Measurements from ENCODE around the gene MIF4GD.

The MIF4GD gene

DNA sequence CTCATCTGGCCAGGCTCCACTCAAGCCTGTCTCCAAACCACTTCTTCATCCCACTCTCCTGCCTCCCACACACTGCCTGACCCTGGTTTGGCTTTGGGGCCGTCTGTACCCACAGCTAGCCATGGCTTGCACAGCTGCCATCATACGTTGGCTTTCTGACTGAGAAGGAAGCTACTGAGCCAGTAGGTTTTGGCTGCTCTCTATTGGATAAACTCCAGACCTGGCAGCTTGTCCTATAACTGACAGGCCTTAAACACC is 3.9 kb downstream of the MIF4GD start:
- Histone ChIP-seq H3K4me3 (ENCODE audit: low read length) (no peak overlapping the region), H2AFZ (ENCODE audit: low read length) (no peak overlapping the region), H3K27me3 (replicated peaks; ENCODE audit: insufficient read depth, low read length) (no peaks in the 10 kb centered on the region), H3K9me3 (replicated peaks; ENCODE audit: insufficient read depth, low read length) (no peaks in the 10 kb centered on the region), H4K20me1 (ENCODE audit: insufficient read depth, low read length) (no peaks in the 10 kb centered on the region), H3K36me3 (replicated peaks; ENCODE audit: insufficient read depth, low read length) (no peaks in the 10 kb centered on the region), H3K9ac (ENCODE audit: low read length) (no peak overlapping the region), H3K79me2 (ENCODE audit: low read length) (peaks cover 21% of the 10 kb centered on the region), H3K4me1 (ENCODE audit: low read length) (peaks cover 14% of the 10 kb centered on the region), H3K27ac (ENCODE audit: low read length) (no peak overlapping the region), H3K9me2 (replicated peaks; ENCODE audit: insufficient read depth, low read length) (no peaks in the 10 kb centered on the region), H3K4me2 (ENCODE audit: low read depth, low read length) (no peak overlapping the region), H3F3A (ENCODE audit: insufficient read depth, low read length) (peaks cover 20% of the 10 kb centered on the region; the same call in 1 of the 2 replicates)
- no peak for DNase-seq
- TF ChIP-seq EZH2phosphoT487 (IDR thresholded peaks at IDR 0.05; ENCODE audit: low read length) (no peak), EZH2 (optimal IDR thresholded peaks at IDR 0.05; ENCODE audit: low read depth, low read length) (no peak)
- TF ChIP-seq, protein P1, sequence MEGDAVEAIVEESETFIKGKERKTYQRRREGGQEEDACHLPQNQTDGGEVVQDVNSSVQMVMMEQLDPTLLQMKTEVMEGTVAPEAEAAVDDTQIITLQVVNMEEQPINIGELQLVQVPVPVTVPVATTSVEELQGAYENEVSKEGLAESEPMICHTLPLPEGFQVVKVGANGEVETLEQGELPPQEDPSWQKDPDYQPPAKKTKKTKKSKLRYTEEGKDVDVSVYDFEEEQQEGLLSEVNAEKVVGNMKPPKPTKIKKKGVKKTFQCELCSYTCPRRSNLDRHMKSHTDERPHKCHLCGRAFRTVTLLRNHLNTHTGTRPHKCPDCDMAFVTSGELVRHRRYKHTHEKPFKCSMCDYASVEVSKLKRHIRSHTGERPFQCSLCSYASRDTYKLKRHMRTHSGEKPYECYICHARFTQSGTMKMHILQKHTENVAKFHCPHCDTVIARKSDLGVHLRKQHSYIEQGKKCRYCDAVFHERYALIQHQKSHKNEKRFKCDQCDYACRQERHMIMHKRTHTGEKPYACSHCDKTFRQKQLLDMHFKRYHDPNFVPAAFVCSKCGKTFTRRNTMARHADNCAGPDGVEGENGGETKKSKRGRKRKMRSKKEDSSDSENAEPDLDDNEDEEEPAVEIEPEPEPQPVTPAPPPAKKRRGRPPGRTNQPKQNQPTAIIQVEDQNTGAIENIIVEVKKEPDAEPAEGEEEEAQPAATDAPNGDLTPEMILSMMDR (IDR thresholded peaks at IDR 0.05; ENCODE audit: low read length), result no peak

DNA sequence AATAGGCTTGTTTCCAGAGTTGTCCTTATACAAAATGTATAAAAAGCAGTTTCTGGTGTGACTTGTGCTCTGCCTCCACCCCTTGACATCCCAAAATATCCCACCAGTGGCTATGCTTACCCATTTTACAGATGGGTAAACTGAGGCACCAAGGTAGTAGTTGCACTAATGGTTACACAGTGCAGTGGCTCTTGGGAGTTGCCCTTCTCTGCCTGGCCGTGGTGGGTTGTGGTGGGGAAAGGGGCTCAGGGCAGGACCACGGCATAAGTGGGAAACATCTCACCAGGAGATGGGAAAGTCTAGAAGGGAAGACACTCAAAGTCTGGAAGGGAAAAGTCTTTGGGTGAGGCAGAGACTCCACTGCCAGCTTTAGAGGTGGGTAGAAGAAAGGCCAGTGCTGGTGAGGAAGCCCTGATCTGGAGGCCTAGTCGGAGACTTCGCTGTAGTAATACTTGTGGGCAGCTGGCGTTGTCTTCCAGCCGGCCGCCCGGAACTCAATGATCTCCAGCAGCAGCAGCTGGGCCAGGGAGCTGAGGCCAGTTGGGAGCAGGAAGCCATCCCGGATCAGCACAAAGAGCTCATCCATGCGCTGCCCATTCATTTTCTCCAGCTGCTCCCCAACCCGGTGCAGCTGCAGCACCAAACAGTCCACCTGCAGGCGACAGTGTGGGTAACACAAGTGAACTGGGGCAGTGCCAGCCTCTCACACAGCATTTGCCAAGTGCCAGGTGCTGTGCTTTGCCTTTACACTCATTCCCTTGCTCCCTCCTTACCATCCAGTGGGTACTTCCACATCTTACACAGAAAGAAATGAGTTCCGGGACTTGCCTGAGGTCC is 4.5 kb downstream of the MIF4GD start:
- Histone ChIP-seq H3K27me3 (replicated peaks; ENCODE audit: insufficient read depth, low read length) (no peaks in the 10 kb centered on the region), H3K4me1 (ENCODE audit: low read length) (peaks cover 12% of the 10 kb centered on the region), H3K27ac (ENCODE audit: low read length) (no peak overlapping the region), H3K9me3 (replicated peaks; ENCODE audit: insufficient read depth, low read length) (no peaks in the 10 kb centered on the region), H3K36me3 (replicated peaks; ENCODE audit: insufficient read depth, low read length) (no peaks in the 10 kb centered on the region), H3K79me2 (ENCODE audit: low read length) (peaks cover 25% of the 10 kb centered on the region), H3K9ac (ENCODE audit: low read length) (no peak overlapping the region), H3K4me2 (ENCODE audit: low read depth, low read length) (no peak overlapping the region), H3K4me3 (ENCODE audit: low read length) (no peak overlapping the region), H3F3A (ENCODE audit: insufficient read depth, low read length) (peaks cover 15% of the 10 kb centered on the region; the same call in 1 of the 2 replicates), H3K9me2 (replicated peaks; ENCODE audit: insufficient read depth, low read length) (no peaks in the 10 kb centered on the region), H4K20me1 (ENCODE audit: insufficient read depth, low read length) (no peaks in the 10 kb centered on the region), H2AFZ (ENCODE audit: low read length) (no peak overlapping the region)
- no peak for DNase-seq
- no peak for TF ChIP-seq EZH2phosphoT487 (IDR thresholded peaks at IDR 0.05; ENCODE audit: low read length)
- TF ChIP-seq EZH2 (optimal IDR thresholded peaks at IDR 0.05; ENCODE audit: low read depth, low read length), result no peak
- TF ChIP-seq, protein P1 (IDR thresholded peaks at IDR 0.05; ENCODE audit: low read length), result no peak

DNA sequence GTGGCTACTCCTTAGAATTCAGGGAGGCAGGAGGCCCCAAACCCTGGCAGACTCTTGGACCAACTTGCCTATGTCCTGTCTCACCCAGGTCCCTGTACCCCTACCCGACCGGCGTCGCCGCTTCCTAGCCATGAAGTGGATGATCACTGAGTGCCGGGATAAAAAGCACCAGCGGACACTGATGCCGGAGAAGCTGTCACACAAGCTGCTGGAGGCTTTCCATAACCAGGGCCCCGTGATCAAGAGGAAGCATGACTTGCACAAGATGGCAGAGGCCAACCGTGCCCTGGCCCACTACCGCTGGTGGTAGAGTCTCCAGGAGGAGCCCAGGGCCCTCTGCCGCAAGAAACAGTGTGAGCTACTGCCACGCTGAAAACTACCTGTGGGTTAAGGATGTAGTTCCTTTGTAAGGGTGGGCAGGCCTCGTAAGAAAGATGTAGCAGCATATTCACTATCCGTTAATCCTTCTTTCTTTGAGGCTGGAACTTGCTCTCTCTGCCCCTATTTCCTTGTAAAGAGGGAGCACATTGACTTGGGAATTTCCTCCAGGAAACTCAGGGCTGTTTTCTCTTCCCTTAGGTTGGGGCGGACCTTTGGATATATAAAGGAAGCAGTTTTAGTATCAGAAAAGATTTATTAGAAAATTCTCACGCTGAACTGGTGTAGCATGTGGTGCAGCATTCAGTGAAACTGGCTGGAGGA is 5.3 kb downstream of the MIF4GD start:
- Histone ChIP-seq H3K27me3 (replicated peaks; ENCODE audit: insufficient read depth, low read length) (no peaks in the 10 kb centered on the region), H3K9me3 (replicated peaks; ENCODE audit: insufficient read depth, low read length) (no peaks in the 10 kb centered on the region), H3K4me3 (ENCODE audit: low read length) (no peak overlapping the region), H3K36me3 (replicated peaks; ENCODE audit: insufficient read depth, low read length) (no peaks in the 10 kb centered on the region), H3K9ac (ENCODE audit: low read length) (no peak overlapping the region), H3K4me1 (ENCODE audit: low read length) (peaks cover 12% of the 10 kb centered on the region), H3K4me2 (ENCODE audit: low read depth, low read length) (no peak overlapping the region), H3K27ac (ENCODE audit: low read length) (no peak overlapping the region), H2AFZ (ENCODE audit: low read length) (no peak overlapping the region), H3K9me2 (replicated peaks; ENCODE audit: insufficient read depth, low read length) (no peaks in the 10 kb centered on the region), H3F3A (ENCODE audit: insufficient read depth, low read length) (peaks cover 13% of the 10 kb centered on the region; the same call in 1 of the 2 replicates), H3K79me2 (ENCODE audit: low read length) (peaks cover 32% of the 10 kb centered on the region), H4K20me1 (ENCODE audit: insufficient read depth, low read length) (no peaks in the 10 kb centered on the region)
- TF ChIP-seq, protein P1 (IDR thresholded peaks at IDR 0.05; ENCODE audit: low read length), result no peak
- TF ChIP-seq EZH2phosphoT487 (IDR thresholded peaks at IDR 0.05; ENCODE audit: low read length) (no peak), EZH2 (optimal IDR thresholded peaks at IDR 0.05; ENCODE audit: low read depth, low read length) (no peak)
- DNase-seq, result no peak

Data from MM.1S (cell line).